GM21619 (cell line): ENCODE measurements around the gene LMBR1.

Experiments
- ATAC-seq: cut with Tn5 transposase; IDR thresholded peaks from one replicate; pipeline ENCODE4 v1.9.1; 2021; ENCODE audit not compliant: unreplicated experiment

Gene LMBR1

DNA sequence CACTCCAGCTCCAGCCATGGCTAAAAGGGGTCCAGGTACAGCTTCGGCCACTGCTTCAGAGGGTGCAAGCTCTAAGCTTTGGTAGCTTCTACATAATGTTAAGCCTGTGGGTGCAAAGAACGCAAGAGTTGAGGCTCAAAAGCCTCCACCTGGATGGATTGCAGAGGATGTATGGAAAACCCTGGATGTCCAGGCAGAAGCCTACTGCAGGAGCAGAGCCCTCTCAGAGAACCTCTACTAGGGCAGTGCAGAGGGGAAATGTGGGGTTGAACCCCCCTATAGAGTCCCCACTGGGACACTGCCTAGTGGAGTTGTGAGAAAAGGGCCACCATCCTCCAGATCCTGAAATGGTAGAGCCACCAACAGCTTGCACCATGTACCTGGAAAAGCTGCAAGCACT is 263.1 kb downstream of the LMBR1 start:
- no peak for ATAC-seq

DNA sequence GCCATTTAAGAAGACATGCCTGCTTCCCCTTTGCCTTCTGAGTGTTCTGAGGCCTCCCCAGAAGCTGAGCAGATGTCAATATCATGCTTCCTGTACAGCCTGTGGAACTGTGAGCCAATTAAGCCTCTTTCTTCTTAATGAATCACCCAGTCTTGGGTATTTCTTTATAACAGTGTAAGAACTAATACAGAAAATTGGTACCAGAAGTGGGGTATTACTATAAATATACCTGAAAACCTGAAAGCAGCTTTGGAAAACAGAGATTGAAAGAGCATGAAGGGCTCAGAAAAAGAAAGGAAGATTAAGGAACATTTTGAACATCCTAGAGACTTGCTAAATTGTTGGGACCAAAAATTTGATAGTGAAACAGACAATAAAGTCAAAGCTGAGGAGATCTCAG is 264.4 kb downstream of the LMBR1 start:
- ATAC-seq = no peak
